ENCODE measurements around the gene DYNC2LI1. TPM values are rescaled to one million over a fixed set of nuclear protein-coding genes. Genes with fewer than 3 reads are reported as not detected.

The DYNC2LI1 gene
- total RNA-seq = 58.2 TPM

DNA sequence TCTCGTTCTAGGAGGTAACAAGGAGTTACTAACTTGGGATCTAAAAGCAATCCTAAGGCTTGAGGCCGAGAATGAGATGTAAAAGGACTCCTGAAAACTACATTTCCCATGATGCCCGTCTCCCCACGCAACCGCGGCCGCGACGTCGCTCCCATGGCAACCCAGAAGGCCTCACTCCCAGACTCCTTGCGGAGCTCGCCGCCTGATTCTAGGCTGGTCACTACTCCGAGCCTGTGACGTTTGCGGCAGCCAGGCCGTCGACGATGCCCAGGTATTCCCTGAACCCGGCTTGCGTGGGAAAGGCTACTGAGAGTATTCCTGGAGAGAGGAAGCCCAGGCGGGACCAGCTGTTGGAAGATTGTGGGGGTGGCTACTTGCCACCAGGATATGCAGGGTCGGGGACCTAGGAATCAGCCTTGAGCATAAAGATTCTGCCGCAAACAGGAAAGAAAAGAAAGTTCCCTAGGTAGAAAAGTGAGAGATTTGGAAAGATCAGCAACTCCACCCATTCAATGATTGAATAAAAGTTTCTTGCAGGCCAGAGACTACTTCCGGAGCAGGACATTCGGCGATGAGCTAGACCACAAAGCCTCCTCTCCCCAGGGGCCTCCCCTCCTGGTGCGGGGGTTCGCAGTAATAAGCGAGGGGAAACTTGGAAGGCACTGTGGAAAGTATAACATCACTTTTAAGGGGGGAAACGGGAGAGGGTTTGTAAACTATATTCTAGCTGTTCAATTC, at the start of gene DYNC2LI1:
Gene DYNC2LI1 (plus strand): TSS at position 164 of the 738 bp plus-strand sequence. CDS start 100 bp downstream, at position 264.

DNA sequence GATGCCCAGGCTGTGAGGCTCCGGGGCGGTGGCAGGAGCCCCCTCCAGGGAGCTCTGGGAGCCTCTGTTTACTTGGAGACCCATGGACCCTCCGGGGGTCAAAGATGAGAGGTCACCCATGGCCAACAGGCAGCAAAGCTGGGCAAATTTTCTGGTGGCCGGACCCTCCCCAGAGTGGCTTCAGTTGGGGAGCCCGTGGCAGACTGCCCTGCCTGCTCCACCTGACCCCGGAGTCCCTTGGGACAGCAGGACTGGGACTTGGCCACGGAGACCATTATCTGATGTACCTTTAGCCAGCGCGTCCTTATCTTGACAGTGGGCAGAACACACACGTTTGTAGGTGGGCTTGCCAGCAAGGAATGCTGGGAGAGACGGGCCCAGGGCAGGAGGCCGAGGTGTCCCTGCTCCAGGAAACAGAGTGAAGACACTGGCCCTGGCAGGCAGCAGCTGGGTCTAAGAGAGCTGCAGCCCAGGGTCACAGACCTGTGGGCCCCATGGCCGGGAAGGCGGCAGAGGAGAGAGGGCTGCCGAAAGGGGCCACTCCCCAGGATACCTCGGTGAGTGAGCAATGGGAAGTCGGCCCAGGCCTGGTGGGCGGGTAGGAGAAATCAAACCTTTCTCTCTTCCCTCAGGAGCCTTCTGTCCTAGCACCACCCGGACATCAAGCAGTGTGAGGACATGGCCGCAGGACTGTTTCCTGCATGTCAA, 64.9 kb downstream of the DYNC2LI1 start, which contains the start of the genes ABCG5 and ABCG8:
Gene ABCG5 (minus strand): TSS at position 280 of the 708 bp plus-strand sequence. CDS start 160 bp downstream, at position 120.
Gene ABCG8 (plus strand): TSS at position 412 of the 708 bp plus-strand sequence. CDS start 83 bp downstream, at position 495.

Small RNA genes within 50 kb of the gene (small RNA-seq; reads per million reads assigned to genes)
- not detected for gene RN7SKP66 (ENCODE audit: low replicate concordance)

Other genes starting within 250 kb of the DYNC2LI1 start
- 52.5 TPM for gene THADA, start 178.0 kb upstream of the DYNC2LI1 start, total RNA-seq
- gene PLEKHH2, start 136.8 kb upstream of the DYNC2LI1 start, total RNA-seq = 67.0 TPM
- 1.1 TPM for gene C1GALT1C1L, start 97.6 kb upstream of the DYNC2LI1 start, total RNA-seq
- 0.18 TPM for gene ABCG5, start 64.8 kb downstream of the DYNC2LI1 start, total RNA-seq
- 1.4 TPM for gene ABCG8, start 64.9 kb downstream of the DYNC2LI1 start, total RNA-seq
- gene LRPPRC, start 221.9 kb downstream of the DYNC2LI1 start, total RNA-seq = 95.8 TPM